HG03064 (cell line): ENCODE results near the gene STK32B.

Experiments
- ATAC-seq: cut with Tn5 transposase; IDR thresholded peaks from one replicate; pipeline ENCODE4 v1.9.1; 2021; ENCODE audit warnings: low read depth; ENCODE audit not compliant: unreplicated experiment

Gene STK32B

DNA sequence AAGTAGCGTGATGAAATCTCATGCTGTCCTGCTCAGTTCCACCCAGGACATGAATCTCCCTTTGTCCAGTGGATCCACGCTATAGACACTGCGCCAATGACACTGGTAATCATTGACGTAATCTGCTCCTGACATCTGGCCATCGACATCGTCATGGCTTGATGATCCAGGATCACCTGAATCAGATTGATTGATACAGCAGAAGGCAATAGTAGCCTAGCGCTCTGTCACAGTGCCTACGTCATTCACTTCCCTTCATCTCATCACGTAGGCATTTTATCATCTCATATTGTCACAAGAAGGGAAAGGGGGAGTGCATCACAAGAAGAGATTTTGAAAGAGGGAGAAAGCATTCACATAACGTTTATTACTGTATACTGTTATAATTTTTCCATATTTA is 68.8 kb downstream of the STK32B start:
- ATAC-seq: no peak

DNA sequence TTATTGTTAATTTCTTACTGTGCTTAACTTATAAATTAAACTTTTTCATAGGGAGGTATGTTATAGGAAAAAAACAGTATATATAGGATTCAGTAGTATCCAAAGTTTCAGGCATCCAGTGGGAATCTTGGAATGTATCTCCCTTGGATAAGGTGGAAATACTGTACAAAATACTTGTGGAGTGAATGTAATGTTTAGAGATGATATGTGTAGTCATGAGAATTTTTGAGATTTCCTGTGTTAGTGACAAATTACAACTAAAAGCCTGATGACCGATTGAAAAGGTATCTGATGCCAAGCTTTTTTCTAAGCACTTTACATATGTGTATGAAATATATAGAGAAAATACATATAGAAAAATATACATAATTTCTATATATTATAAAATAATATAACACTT is 69.2 kb downstream of the STK32B start:
- ATAC-seq: no peak

DNA sequence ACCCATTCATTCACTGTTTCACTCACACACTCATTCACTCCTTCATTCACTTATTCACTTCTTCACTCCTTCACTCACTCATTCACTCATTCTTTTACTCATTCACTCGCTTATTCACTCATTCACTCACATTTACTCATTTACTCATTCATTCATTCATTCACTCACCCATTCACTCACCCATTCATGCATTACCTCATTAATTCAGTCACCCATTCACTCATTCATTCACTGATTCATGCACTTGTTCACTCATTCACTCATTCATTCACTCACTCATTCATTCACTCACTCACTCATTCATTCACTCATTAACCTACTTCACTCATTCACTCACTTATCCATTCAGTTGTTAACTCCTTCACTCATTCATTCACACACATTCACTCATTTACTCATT is 70.8 kb downstream of the STK32B start:
- no peak for ATAC-seq

DNA sequence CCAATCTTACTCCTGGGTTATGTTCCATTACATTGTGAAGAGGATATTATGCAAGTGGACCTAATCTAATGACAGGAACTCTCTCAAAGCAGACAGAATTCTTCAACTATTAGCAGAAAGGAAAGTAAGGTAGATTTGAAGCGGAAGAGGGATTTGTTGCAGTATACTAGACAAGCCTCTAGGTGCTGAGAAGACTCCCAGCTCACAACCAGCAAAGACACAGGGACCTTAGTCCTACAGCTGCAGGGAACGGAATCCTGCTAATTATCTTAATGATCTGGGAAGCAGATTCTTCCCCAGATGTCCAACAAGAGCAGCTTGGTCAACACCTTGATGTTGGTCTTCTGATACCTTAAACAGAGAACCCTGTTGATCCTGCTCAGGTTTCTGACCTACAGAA is 73.6 kb downstream of the STK32B start:
- ATAC-seq: no peak

DNA sequence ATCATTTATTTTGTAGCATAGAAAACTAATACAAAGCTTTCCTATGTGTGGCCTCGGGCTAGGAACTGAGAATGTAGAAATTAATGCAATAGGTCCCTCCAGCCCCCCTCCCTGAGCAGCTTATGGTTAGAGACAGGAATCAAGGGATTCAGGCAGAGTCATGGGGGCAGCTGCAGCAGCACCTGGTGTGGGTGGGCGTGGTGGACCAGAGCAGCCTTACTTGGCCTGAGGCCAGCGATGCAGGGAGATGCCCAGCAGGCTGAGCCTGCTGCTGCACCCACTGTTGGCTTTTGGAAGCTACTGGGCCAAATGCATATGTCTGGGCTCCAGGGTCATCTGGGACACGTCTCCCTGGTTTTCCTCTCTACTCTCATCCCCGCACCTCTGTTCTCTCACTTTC is 74.0 kb downstream of the STK32B start:
- ATAC-seq: no peak

DNA sequence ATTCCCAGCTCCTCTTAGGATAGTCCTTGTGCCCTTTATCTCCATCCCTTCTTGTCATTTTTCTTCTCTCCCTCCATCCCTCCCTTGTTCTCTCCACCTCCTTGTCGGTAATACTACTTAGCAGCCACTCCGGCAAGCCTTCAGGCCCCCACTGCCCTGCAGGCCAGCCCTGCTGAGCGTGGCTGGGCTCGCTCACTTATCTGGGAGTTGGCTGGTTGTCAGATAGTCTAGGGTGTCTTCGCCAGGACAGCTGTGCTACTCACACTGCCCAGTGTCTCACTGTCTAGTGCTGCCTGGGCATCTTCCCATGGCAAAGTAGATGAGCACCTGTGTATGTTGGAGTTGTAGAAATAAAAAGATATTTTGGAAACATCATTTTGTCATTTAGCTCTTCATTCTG is 75.0 kb downstream of the STK32B start:
- ATAC-seq: no peak

DNA sequence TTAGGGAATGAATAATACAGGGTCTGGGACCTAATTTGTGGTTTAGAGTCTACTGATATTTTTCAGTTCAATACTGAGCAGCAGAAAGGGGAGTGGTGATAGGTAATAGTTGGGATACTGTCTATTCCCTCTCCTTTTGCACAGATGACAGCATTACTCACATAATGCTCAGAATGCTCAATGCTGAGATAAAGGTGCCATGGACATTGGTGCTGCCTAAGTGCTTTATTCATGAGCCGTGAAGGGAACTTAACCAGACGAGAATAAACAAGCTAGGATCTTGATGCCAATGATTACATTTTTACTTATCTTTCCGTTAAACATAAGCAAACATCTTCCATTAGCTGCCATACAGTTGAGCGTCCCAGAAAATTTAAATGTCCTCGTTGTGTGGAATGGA is 75.6 kb downstream of the STK32B start:
- ATAC-seq: no peak

DNA sequence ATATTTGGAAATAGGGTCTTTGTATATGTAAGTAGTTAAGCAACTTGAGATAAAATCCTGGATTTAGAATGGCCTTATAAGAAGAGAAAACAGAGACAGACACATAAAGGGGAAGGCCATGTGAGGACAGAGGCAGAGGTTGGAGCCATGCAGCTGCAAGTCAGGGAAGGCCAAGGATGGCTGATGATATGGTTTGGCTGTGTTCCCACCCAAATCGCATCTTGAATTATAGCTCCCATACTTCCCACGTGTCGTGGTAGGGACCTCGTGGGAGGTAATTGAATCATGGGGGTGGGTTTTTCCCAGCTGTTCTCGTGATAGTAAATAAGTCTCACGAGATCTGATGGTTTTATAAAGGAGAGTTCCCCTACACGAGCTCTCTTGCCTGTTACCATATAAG is 76.3 kb downstream of the STK32B start:
- no peak for ATAC-seq

DNA sequence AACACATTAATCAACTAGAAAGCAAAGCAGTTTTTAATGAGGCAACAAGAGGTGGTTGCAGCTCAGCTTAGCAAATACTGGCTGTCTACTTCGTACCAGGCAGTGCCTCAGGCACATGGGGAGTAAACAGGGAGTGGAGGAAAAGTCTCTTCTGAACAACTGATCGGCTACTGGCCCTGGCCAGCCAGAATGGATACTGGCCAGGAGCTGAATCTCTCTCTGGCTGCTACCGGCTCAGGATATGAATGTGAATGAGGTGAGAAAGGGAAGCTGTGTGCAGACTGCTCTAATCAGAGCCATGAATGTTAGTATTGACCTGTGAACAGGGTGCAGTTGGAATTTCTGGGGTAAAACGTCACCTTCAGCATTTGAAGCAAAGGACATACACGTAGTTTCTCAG is 77.3 kb downstream of the STK32B start:
- no peak for ATAC-seq

DNA sequence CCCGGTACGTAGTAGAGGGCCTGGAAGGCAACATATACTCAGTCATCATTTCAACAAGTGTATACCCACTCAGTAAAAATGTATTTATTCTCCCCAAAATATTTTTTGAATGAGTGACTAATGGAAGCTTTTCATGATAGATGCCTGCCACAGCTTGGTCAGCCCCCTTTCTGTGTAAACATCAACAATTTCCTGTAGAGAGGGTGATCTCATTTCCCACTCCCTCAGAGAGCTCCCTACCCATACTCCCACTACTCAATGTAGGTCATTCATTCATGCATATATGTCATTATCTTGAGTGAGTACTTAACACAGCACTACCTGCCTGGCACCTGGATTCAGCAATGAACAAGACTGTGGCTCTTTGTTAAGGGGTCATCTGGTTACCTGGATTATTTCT is 81.9 kb downstream of the STK32B start:
- no peak for ATAC-seq

DNA sequence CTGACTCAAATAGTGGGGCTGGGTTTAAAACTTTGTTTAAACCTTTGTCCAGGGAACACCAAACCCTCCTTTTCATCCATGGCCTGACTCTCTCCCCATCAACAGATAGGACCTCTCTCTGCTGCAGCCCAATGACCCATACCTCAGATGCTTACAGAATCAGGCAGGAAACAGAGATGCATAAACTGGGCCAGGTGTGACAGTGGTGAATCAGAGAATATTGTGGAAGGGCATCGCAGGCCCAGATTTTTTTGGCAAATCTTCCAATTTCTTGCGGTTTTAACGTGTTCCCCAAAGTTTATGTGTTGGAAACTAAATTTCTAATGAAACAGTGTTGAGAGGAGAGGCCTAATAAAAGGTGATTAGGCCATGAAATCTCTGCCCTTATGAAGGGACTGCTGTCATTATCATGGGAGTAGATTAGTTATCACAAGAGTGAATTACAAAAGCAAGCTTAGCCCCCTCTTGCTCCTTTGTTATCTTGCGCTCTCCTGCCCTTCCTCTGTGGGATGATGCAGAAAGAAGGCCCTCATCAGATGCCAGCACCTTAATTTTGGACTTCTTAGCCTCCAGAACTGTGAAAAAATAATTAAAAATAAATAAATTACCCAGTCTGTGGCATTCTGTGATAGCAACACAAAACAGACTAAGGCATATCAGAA is 82.8 kb downstream of the STK32B start:
- ATAC-seq: no peak

DNA sequence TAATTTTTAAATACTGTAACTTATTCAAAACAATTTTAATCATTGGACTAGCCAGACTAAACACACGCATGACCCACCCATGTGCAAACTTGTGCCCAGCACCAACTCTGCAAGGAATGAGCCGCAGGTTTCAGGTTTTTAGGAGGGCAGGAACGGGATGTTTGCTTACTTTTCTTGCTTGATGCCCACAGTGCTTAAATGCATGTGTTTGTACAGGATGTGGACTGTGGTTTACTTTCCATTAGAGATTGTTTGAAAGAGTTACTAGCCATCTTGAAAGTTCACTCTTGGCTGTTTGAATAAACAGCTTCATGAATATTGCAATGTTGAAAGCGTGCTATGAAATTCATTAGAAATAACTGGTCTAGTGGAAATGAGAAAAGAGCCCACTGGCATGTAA is 83.3 kb downstream of the STK32B start:
- no peak for ATAC-seq

DNA sequence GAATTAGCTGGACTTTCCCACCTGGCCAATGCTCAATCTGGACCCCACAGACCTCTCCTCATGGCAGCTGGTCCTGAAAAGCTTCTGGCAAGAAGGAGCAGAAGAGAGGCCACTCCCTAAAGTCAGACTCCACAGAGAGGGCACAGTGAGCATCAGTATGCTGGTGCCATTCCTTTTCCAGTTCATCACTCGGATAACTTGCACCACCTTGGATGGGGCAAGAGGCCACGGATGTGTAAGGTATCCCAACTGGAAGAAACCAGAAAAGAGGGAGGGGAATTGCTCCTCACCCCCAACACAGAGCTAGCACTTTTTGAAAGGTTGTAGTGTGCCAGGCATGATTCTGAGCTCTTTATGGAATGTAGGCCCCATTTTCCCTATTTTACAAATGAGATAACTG is 85.9 kb downstream of the STK32B start:
- ATAC-seq: no peak

DNA sequence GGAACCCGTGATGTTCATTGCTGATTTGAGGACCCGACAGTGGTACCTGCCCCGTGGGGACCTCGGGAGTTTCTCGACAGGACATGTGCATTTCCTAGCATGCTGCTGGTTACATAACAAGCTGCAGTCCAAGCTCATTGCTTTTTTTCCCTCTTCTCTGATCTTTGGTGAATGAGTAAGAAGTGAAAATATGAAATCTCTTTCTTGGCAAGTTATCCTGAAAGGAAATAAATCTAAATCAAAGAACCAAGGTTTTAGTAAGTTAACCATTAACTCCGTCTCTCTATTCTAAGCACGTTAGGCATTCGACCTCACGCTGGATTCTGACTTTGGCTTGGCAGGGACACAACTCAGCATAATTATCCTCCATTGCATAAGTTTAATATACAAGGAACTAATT is 86.6 kb downstream of the STK32B start:
- no peak for ATAC-seq

DNA sequence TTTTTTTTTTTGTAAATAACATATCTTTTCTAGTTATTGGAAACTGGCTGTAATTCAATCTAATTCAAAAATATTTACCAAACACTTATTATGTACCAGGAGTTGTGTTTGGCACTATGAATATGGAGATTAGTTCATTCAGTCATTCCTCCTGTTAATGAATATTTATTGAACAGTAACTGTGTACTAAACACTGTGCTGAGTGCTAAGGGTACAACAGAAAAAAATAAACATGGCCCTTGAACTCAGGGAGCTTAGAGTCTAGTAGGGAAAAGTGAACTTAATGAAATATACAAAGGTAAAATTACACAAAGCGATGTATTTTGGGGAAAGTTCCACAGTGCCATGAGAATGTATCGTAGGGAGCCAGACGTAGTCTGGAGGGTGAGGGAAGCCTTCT is 87.1 kb downstream of the STK32B start:
- no peak for ATAC-seq

DNA sequence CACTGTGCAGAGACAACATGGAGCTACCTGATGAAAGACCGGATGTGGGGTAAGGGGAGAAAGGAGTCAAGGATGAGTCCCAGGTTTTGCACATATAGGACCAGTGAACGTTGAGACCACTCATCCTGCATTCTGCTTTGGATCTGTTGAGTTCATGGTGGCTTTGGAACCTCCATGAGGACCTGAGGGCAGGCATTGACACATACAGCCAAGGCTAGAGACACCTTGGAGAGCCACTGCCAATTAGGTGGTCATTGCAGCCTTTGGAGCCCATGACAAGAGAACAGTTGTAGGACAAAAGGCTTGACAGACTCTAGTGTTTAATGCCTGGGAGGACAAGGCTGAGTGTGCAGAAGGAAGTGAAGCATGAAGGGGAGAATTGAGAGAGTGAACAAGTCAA is 87.9 kb downstream of the STK32B start:
- ATAC-seq: no peak

DNA sequence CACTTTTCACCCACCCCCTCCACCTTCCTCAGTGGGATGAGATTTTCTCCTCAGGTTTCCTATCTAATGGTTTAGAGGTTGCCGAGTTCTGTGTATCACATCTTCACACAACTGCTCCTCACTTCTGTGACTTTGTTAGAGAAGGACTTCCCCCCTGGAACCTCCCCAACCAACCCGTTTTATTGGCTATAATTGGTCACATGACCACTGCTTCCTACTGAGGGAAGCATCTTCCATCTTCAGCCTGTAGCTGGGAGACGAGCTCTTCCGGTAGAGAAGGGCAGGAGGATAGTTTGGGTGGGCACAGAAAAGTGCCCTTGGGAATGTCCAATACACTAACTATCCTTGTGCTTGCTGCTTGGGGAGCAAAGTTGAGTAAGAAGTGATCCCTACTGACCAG is 90.5 kb downstream of the STK32B start:
- no peak for ATAC-seq

DNA sequence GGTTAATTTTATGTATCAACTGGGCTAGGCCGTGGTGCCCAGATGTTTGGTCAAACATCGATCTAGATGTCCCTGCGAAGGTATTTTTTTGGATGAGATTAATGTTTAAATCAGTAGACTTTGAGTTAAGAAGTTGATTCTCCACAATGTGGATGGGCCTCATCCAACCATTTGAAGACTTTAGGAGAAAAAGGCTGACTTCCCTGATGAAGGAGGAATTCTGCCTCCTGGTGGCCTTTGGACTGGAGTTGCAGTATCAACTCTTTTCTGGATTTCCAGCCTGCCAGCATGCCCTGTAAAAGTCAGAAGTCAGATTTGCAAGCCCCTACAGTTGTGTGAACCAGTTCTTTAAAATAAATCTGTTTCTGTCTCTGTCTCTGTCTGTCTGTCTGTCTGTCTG is 91.4 kb downstream of the STK32B start:
- no peak for ATAC-seq

DNA sequence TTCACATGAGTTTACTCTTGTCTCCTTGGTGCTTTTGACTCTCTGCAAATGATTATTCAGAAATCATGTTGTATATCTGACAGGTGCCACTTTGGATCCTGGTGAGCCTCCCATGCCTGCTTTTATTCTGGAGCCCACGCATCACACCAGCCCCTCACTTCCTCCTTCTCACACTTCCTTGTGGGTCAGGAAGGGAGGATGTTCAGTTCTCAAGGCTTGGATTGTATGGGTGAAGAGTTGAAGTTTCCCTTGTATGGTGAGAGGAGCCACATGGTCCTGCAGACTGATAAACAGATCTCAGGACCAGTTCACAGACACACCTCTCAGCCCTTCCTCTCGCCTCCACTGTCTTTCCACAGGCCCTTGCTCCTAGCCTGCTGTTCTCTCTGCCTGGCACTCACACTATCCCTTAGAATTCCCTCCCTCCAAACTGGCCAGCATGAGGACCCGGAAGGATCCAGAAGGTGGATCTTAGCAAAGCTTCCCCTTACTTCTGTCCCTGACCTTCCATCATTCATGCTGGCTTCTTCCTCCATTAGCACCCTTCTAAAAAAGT is 92.1 kb downstream of the STK32B start:
- no peak for ATAC-seq

DNA sequence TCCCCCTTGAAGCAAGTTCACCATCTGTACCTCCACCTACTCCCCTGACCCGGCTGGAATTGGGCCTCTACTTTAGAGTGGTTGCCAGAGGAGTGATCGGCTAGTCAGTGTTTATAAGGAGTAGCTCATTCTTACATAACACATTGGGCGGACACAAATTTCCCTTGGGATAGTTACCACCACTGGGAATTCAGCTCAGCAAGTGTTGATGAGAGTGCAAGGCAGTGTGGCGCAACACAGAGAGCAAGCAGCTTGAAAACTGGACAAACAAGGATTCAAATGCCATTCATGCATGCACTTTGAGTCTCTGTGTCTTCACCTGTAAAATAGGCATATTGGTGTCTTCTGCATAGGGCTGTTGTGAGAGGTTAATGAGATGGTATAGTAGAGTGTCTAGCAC is 92.7 kb downstream of the STK32B start:
- no peak for ATAC-seq

DNA sequence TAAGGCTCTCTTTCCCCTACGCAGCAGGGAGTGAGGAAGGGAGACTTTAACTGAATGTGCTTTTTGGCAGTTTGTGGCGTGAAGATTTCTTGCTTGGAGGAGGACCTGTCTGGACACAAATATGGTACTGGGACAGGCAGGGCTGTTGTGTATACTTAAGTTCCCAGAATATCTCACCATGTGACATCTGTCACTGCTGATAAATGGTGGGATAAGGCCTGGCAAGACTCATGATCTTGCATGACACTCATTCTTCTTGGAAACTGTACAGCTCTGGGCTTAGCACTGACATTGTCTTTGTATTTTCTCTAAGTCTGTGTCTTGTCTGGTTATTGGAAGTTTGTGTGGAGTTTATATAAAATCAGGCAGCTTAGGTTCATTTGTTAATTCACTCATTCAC is 93.1 kb downstream of the STK32B start:
- ATAC-seq: no peak

DNA sequence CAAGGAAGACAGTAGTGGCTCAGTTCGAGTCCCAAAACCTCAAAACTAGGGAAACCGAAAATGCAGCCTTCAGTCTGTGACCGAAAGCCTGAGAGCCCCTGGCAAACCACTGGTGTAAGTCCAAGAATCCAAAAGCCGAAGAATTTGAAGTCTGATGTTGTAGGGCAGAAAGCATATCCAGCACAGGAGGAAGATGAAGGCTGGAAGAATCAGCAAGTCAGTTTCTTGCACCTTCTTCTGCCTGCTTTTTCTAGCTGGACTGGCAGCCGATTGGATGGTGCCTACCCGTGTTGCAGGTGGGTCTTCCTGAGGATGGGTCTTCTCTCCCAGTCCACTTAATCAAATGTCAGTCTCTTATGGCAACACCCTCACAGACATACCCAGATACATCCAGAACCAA is 95.0 kb downstream of the STK32B start:
- ATAC-seq: no peak

DNA sequence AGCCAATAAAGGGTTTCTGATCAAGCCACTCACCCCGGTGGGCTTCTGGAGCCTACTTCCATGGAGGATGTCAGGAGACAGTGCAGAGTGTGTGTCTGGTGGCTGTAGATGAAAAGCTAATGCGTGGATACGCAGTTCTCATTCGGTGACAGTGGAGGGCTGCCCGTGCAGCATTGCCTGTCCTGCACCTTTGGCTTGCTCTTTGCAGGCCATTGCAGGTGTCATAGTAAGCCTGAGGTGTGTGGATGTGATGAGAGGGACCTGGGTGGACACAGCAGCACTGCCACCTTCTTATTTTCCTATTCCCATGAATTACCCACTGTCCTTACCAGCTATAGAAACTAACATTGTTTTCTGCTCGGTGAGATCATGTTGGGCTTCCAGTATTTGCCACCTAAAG is 101.2 kb downstream of the STK32B start:
- no peak for ATAC-seq
